GM19372 (cell line): ENCODE data around the gene ARHGAP24.
"Not testable (repeated sequence)": the region's sequence is repeated elsewhere in the genome, so short reads cannot be mapped to it uniquely, and the experiment has no call there.

ENCODE experiments used
- ATAC-seq: cut with Tn5 transposase; IDR thresholded peaks from one replicate; pipeline ENCODE4 v1.9.1; 2021; ENCODE audit warnings: mild to moderate bottlenecking, low read depth, moderate library complexity; ENCODE audit not compliant: unreplicated experiment

The ARHGAP24 gene

GRCh38 chr4:85833302-85833701 lies 358.4 kb downstream of the ARHGAP24 start:
- ATAC-seq, result no peak

- no peak for ATAC-seq
Observed at GRCh38 chr4:85834934-85835333, 360.0 kb downstream of the ARHGAP24 start.

GRCh38 chr4:85836588-85837438 lies 361.9 kb downstream of the ARHGAP24 start:
- no peak for ATAC-seq

DNA sequence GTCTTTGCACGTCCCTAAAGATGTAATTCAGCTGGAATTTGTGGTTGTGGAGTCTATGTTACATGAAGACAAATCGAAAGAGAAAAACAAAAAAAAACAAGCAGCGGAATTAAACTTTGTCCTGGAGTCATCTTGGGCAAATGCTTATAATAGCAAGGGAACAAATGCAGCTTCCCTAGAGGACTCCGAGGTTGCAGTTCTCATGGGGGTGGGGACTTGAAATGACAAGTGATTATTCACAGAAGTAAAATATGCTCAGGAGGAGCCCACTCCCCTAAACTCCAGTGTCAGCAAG lies 362.4 kb downstream of the ARHGAP24 start:
- ATAC-seq, result no peak

DNA sequence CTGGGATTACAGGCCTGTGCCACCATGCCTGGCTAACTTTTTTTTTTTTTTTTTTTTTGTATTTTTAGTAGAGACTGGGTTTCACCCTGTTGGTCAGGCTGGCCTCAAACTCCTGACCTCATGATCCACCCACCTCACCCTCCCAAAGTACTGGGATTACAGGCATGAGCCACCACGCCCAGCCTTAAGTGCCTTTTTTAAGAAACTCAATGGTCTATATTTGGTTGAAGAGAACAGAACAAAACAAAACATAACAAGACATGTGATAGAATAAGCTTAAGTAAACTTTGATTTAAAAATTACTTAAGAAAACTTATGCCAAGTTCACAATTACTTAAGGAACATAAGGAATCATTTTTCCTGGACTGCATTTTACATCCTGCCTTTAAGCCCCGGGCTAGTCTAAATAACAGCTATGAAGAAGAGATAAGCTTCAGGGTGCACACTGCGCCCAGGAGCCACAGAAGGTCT lies 365.1 kb downstream of the ARHGAP24 start:
- ATAC-seq, result not testable (repeated sequence)

GRCh38 chr4:85842540-85842939 lies 367.6 kb downstream of the ARHGAP24 start:
- no peak for ATAC-seq

DNA sequence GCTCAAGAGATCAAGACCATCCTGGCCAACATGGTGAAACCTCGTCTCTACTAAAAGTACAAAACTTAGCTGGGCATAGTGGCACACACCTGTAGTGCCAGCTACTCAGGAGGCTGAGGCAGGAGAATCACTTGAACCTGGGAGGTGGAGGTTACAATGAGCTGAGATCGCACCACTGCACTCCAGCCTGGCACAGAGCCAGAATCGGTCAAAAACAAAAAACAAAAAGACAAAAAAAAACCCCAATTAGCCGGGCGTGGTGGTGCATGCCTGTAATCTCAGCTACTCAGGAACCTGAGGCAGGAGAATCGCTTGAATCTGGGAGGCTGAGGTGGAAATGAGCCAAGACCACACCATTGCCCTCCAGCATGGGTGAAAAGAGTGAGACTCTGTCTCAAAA lies 378.8 kb downstream of the ARHGAP24 start:
- not testable (repeated sequence) for ATAC-seq

- no peak for ATAC-seq
Observed at GRCh38 chr4:85854546-85854945, 379.6 kb downstream of the ARHGAP24 start.

DNA sequence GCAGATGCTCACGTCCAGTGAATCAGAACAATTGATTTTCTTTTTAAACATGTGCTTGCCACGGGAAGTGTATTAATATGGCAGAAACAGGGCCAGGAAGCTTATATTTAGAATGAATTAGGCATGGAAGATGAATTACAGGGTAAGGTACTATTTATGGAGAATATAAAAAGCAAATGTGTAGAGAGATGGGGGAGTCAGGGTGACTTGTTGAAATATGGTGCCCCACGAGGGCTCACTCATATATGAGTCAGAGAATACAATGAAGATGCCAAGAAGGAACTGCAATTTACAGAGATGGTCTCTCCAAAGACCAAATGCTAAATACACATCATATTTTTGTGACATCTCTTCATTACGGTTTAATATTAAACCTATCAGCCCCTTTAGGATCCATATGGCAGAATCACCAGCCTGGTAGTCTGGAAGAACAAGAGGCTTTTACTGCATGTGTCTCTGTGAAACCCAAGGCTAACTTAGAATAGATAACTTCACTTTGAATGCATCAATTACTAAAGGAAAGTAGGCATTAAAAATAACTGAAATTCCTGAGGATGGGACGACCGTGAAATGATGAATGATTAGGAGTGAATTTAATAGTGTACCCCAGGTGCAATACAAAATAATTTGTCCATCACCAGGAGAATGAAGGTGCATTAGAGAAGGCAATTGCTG lies 385.3 kb downstream of the ARHGAP24 start:
- no peak for ATAC-seq

DNA sequence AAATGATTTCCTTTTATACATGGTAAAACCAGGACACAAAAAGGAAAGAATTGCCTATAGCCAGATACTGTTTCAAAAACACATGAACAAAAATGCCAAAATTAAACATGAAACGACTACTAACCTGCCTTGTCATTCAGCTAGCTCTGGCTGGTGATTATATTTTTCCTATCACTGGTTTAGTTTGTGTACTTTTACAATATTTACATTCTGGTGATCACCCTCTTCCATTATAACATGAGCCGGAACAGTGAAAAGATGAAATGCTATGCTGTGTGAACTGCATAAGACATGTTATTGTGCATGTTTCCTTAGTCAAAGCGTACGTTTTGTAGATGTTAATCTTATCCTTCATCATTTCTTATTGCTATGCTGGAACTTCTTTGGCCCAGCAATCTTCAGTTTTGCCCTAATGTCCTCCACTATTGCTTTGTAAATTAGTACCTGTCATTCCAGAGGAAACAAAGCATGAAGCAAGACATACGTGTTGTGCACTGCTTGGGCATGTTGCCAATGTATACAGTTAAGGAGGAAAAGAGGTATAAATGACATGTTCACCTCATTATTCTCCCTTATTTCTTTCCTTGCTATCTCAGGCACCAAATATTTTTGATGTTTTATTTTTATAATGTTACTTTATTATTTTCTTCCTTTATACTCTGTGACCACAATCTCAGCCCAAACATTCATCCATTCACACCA lies 386.3 kb downstream of the ARHGAP24 start:
- no peak for ATAC-seq

DNA sequence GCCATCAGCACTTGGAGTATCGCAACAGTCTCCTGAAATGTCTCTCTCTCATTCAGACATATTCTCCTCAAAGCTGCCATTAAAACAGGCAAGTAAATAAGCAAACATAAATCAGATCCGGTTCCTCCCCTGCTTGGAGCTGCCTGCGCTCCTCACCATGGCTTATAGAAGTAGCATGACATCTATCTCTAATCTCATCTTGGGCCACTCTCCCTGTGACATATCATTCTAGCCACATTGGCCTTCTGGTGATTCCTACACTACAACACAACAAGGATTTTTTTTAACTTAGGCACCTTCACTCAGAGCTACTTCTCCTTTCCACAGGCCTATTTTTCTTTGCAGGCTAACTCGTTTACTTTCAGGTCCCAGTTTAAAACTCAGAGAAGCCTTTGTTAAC lies 387.9 kb downstream of the ARHGAP24 start:
- ATAC-seq, result no peak

- no peak for ATAC-seq
Observed at GRCh38 chr4:85864259-85865205, 389.6 kb downstream of the ARHGAP24 start.

GRCh38 chr4:85865256-85865655 lies 390.3 kb downstream of the ARHGAP24 start:
- ATAC-seq, result no peak

- no peak for ATAC-seq
Observed at GRCh38 chr4:85866508-85866907, 391.6 kb downstream of the ARHGAP24 start.

DNA sequence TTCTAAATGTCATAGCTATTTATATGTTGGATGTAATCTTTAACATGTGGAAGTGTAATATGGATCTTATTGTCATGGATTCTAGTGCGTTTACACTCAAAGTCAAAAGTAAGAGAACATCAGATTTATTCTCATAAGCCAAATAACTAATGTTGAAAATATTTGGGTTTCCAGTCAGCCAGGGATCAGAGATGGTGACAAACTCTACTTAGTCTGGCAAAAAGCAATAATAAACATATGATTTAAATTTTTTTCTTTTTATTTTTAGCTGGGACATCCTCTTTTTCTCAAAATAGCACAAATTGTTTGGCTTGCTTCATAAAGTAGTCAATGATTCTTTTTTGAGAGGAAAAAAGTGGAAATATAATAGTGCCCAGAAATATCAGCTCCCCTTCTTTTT lies 392.3 kb downstream of the ARHGAP24 start:
- ATAC-seq, result no peak

- ATAC-seq, result no peak
Observed at GRCh38 chr4:85869181-85869580, 394.2 kb downstream of the ARHGAP24 start.

DNA sequence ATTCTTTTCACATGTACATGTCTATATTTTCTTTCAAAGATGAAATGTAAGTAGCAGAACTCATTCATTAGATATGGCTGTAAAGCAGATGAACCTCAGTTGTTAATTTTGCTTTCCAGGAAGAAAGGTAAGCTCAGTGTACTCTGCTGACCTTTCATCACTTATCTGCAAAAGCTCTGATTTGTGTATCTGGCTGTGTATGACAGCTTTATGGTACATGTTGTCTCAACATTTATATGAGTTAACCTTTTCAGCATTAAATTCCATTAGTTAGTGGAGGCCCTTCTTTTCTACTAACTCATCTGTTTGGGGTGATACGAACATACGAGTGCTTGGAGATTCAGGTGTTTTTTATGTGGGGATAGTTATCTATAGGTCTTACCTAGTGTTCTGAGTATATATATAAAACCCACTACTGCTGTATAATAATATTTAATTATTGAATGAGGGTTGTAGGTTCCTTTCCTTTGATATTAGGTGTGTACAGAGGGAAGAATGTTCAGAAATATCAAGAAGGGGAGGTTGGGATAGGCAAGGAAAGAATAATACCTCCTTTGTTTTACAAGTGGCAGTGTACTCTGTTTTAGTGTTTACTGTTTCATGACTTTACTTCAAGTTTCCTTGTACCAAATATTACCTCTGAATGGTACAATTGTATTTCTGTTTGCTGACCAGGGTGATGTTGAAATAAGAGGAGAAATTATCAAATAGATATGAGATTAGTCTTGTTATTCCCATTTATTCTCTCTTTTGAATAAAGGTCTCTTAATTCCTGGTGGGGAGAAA lies 395.5 kb downstream of the ARHGAP24 start:
- ATAC-seq, result no peak

DNA sequence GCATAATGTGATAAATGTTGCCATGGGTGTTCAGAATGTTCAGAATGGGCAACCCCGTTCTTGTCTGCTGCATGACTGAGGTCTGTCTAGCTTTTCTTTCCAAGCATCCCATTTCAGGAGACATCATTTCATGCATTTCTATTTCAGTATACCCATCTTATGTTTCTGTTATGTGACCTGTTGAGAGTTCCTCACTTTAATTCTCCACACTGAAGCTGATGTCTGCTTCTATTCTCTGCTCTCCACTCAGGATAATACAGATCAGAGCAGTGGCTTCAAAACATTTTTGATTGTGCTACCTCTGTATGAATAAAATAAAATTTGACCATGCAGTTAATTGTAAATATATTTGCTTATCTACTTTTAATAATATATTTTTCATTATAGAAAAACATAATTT lies 398.6 kb downstream of the ARHGAP24 start:
- no peak for ATAC-seq

GRCh38 chr4:85879518-85879917 lies 404.6 kb downstream of the ARHGAP24 start:
- ATAC-seq, result no peak

DNA sequence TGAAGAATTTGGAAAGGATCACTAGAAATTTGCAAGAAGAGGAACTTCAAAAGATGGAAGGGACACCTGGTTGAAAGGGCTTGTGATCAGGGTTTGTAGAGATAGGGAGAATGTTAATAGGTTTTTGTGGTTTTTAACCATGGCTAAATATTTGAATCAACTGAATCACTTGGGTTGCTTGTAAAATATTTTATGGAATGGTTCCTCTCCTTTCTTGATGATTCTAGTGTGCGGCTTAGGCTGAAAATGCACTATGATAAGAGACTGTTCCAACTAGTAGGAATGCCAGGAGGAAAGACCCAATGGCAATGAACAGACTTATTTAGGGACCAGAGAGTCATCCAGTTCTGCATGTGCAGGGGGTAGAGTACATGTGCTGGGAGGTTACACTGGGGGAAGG lies 408.2 kb downstream of the ARHGAP24 start:
- no peak for ATAC-seq
